ENCODE results near the gene SPX.

The SPX gene

DNA sequence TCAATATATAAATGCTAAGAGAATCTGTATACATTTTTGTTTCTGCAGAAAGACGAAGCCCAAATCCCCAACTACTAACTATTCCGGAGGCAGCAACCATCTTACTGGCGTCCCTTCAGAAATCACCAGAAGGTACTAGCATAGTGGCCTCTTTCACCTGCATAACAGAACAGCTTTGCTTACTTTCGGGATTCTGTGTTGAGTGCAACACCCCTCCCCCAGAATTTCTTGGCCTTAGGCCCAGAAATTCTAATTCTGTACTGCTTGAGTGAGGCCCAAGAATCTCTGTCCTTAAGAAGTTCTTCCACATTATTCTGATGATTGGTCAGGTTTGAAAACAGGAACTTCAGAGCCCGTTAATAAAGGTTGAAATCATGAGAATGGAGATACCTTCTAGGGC lies 2.9 kb downstream of the SPX start:
- no peak overlapping the region for H3K4me3 ChIP-seq (ENCODE audit: insufficient read depth, low read depth, low read length, poor library complexity, severe bottlenecking)
- no peaks in the 10 kb centered on the region for H3K9me3 ChIP-seq (ENCODE audit: control insufficient read depth, low read length)
- H3K27me3 ChIP-seq (replicated peaks; ENCODE audit: control insufficient read depth, insufficient read depth, low read length, poor library complexity, severe bottlenecking), result no peaks in the 10 kb centered on the region
- H3K4me1 ChIP-seq (ENCODE audit: control insufficient read depth, insufficient read depth, low read length, poor library complexity, severe bottlenecking), result peaks cover 6% of the 10 kb centered on the region
- H3K36me3 ChIP-seq (ENCODE audit: control insufficient read depth, insufficient read depth, low read length), result no peaks in the 10 kb centered on the region
- DNase-seq, result no peak
- no peak overlapping the region for H3K27ac ChIP-seq (ENCODE audit: insufficient read depth, low read length, poor library complexity, severe bottlenecking)

GRCh38 chr12:21529456-21529855 lies 3.4 kb downstream of the SPX start:
- Histone ChIP-seq H3K9me3 (ENCODE audit: control insufficient read depth, low read length) (no peaks in the 10 kb centered on the region), H3K27ac (ENCODE audit: insufficient read depth, low read length, poor library complexity, severe bottlenecking) (no peak overlapping the region), H3K4me3 (ENCODE audit: insufficient read depth, low read depth, low read length, poor library complexity, severe bottlenecking) (no peak overlapping the region), H3K36me3 (ENCODE audit: control insufficient read depth, insufficient read depth, low read length) (no peaks in the 10 kb centered on the region), H3K27me3 (replicated peaks; ENCODE audit: control insufficient read depth, insufficient read depth, low read length, poor library complexity, severe bottlenecking) (no peaks in the 10 kb centered on the region), H3K4me1 (ENCODE audit: control insufficient read depth, insufficient read depth, low read length, poor library complexity, severe bottlenecking) (peaks cover 6% of the 10 kb centered on the region)
- DNase-seq, result no peak

GRCh38 chr12:21538061-21538653 lies 12.1 kb downstream of the SPX start:
- H3K4me1 ChIP-seq (ENCODE audit: control insufficient read depth, insufficient read depth, low read length, poor library complexity, severe bottlenecking), result no peaks in the 10 kb centered on the region
- DNase-seq, result no peak
- H3K27ac ChIP-seq (ENCODE audit: insufficient read depth, low read length, poor library complexity, severe bottlenecking), result no peak overlapping the region
- H3K27me3 ChIP-seq (replicated peaks; ENCODE audit: control insufficient read depth, insufficient read depth, low read length, poor library complexity, severe bottlenecking), result no peaks in the 10 kb centered on the region
- no peak overlapping the region for H3K4me3 ChIP-seq (ENCODE audit: insufficient read depth, low read depth, low read length, poor library complexity, severe bottlenecking)
- H3K9me3 ChIP-seq (ENCODE audit: control insufficient read depth, low read length), result no peaks in the 10 kb centered on the region
- no peaks in the 10 kb centered on the region for H3K36me3 ChIP-seq (ENCODE audit: control insufficient read depth, insufficient read depth, low read length)

GRCh38 chr12:21539797-21540196 lies 13.7 kb downstream of the SPX start:
- H3K27ac ChIP-seq (ENCODE audit: insufficient read depth, low read length, poor library complexity, severe bottlenecking), result no peak overlapping the region
- no peak overlapping the region for H3K4me3 ChIP-seq (ENCODE audit: insufficient read depth, low read depth, low read length, poor library complexity, severe bottlenecking)
- no peaks in the 10 kb centered on the region for H3K9me3 ChIP-seq (ENCODE audit: control insufficient read depth, low read length)
- no peaks in the 10 kb centered on the region for H3K27me3 ChIP-seq (replicated peaks; ENCODE audit: control insufficient read depth, insufficient read depth, low read length, poor library complexity, severe bottlenecking)
- DNase-seq, result no peak
- no peaks in the 10 kb centered on the region for H3K36me3 ChIP-seq (ENCODE audit: control insufficient read depth, insufficient read depth, low read length)
- H3K4me1 ChIP-seq (ENCODE audit: control insufficient read depth, insufficient read depth, low read length, poor library complexity, severe bottlenecking), result no peaks in the 10 kb centered on the region

- H3K4me3 ChIP-seq (ENCODE audit: insufficient read depth, low read depth, low read length, poor library complexity, severe bottlenecking), result no peak overlapping the region
- H3K9me3 ChIP-seq (ENCODE audit: control insufficient read depth, low read length), result no peaks in the 10 kb centered on the region
- no peaks in the 10 kb centered on the region for H3K27me3 ChIP-seq (replicated peaks; ENCODE audit: control insufficient read depth, insufficient read depth, low read length, poor library complexity, severe bottlenecking)
- no peak overlapping the region for H3K27ac ChIP-seq (ENCODE audit: insufficient read depth, low read length, poor library complexity, severe bottlenecking)
- H3K4me1 ChIP-seq (ENCODE audit: control insufficient read depth, insufficient read depth, low read length, poor library complexity, severe bottlenecking), result no peaks in the 10 kb centered on the region
- no peaks in the 10 kb centered on the region for H3K36me3 ChIP-seq (ENCODE audit: control insufficient read depth, insufficient read depth, low read length)
- DNase-seq, result no peak
These were observed 15.7 kb downstream of the SPX start for GRCh38 chr12:21541773-21542172.

DNA sequence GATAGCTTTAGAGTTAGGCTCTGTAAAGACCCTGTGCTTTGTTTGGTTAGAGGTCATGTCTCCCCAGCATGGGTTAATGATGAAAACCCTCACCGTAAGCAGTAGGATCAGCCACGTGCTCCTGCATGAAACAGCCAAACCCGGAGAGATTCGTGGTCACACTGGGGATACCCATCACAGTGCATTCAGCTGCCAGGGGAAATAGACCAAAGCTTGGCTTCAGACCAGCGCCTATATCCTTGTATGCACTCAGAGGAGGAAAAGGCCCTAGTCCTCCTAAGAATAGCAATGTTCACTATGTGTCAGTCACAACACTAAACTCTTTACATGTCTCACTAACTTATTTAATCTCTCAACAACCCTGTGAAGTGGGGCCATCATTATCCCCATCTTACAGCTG lies 16.3 kb downstream of the SPX start:
- Histone ChIP-seq H3K27ac (ENCODE audit: insufficient read depth, low read length, poor library complexity, severe bottlenecking) (no peak overlapping the region), H3K4me3 (ENCODE audit: insufficient read depth, low read depth, low read length, poor library complexity, severe bottlenecking) (no peak overlapping the region)
- no peak for DNase-seq

DNA sequence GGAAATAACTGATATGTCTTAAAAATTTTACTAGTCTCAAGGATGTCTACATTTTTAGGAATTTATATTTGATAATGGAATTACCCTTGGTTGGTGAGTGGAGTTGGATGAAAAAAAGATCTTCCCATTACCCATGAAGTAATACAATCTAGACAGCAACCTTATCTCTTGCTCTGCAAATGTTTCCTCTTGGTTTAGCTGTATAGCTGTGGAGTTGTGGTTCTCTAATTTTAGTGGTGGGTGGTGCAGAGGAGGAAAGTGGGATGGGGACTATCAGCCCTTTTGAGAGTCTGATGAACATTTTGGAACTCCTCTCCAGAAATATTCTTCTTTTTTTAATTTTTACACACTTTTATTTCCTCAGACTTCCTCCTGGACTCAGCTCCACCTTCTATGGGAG lies 17.1 kb downstream of the SPX start:
- no peaks in the 10 kb centered on the region for H3K27me3 ChIP-seq (replicated peaks; ENCODE audit: control insufficient read depth, insufficient read depth, low read length, poor library complexity, severe bottlenecking)
- no peak overlapping the region for H3K4me3 ChIP-seq (ENCODE audit: insufficient read depth, low read depth, low read length, poor library complexity, severe bottlenecking)
- H3K9me3 ChIP-seq (ENCODE audit: control insufficient read depth, low read length), result no peaks in the 10 kb centered on the region
- DNase-seq, result no peak
- no peaks in the 10 kb centered on the region for H3K4me1 ChIP-seq (ENCODE audit: control insufficient read depth, insufficient read depth, low read length, poor library complexity, severe bottlenecking)
- no peaks in the 10 kb centered on the region for H3K36me3 ChIP-seq (ENCODE audit: control insufficient read depth, insufficient read depth, low read length)
- no peak overlapping the region for H3K27ac ChIP-seq (ENCODE audit: insufficient read depth, low read length, poor library complexity, severe bottlenecking)

More for the DNA sequence above, 16.3 kb downstream of the SPX start:
- no peaks in the 10 kb centered on the region for H3K4me1 ChIP-seq (ENCODE audit: control insufficient read depth, insufficient read depth, low read length, poor library complexity, severe bottlenecking)
- no peaks in the 10 kb centered on the region for H3K36me3 ChIP-seq (ENCODE audit: control insufficient read depth, insufficient read depth, low read length)
- no peaks in the 10 kb centered on the region for H3K27me3 ChIP-seq (replicated peaks; ENCODE audit: control insufficient read depth, insufficient read depth, low read length, poor library complexity, severe bottlenecking)
- no peaks in the 10 kb centered on the region for H3K9me3 ChIP-seq (ENCODE audit: control insufficient read depth, low read length)

DNA sequence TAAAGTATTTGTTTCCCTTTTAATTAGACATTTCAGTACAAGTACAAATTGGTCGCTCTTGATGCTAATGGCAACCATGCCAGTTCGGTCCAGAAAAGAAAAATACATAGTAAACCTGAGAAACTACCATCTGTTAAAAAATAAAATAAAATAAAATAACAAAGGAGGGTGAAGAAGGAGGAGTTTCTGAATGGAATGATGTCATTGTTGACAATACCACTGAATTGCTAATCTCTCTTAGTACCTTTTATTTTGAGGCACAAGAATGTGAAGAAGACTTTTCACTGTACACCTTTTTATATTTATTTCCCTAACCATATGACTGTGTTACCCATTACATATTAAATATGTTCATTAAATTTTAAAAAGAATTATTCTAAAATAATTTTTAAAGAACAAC lies 19.5 kb downstream of the SPX start:
- no peak overlapping the region for H3K4me3 ChIP-seq (ENCODE audit: insufficient read depth, low read depth, low read length, poor library complexity, severe bottlenecking)
- H3K9me3 ChIP-seq (ENCODE audit: control insufficient read depth, low read length), result no peaks in the 10 kb centered on the region
- no peaks in the 10 kb centered on the region for H3K36me3 ChIP-seq (ENCODE audit: control insufficient read depth, insufficient read depth, low read length)
- H3K4me1 ChIP-seq (ENCODE audit: control insufficient read depth, insufficient read depth, low read length, poor library complexity, severe bottlenecking), result no peaks in the 10 kb centered on the region
- DNase-seq, result no peak
- H3K27me3 ChIP-seq (replicated peaks; ENCODE audit: control insufficient read depth, insufficient read depth, low read length, poor library complexity, severe bottlenecking), result no peaks in the 10 kb centered on the region
- no peak overlapping the region for H3K27ac ChIP-seq (ENCODE audit: insufficient read depth, low read length, poor library complexity, severe bottlenecking)

DNA sequence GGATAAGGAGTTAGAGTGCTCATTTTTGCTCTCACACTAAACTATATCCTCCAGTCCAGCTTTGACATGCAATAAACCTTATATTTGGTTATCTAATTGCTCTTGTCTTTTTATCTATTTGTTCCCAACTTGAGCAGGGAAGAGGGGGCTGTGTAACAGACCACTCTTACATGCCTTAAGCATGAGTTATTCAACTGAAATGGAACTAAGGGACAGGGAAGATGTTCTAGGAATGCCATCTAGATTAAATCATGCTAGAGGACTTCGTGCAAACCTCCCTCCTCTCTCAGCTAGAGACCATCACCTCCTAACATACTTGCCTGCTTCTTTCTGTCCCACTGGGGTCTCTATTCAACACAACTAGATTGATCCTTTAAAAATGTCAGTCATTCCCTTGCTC lies 20.6 kb downstream of the SPX start:
- Histone ChIP-seq H3K27me3 (replicated peaks; ENCODE audit: control insufficient read depth, insufficient read depth, low read length, poor library complexity, severe bottlenecking) (no peaks in the 10 kb centered on the region), H3K4me3 (ENCODE audit: insufficient read depth, low read depth, low read length, poor library complexity, severe bottlenecking) (no peak overlapping the region), H3K4me1 (ENCODE audit: control insufficient read depth, insufficient read depth, low read length, poor library complexity, severe bottlenecking) (no peaks in the 10 kb centered on the region), H3K27ac (ENCODE audit: insufficient read depth, low read length, poor library complexity, severe bottlenecking) (no peak overlapping the region), H3K9me3 (ENCODE audit: control insufficient read depth, low read length) (no peaks in the 10 kb centered on the region), H3K36me3 (ENCODE audit: control insufficient read depth, insufficient read depth, low read length) (no peaks in the 10 kb centered on the region)
- no peak for DNase-seq

DNA sequence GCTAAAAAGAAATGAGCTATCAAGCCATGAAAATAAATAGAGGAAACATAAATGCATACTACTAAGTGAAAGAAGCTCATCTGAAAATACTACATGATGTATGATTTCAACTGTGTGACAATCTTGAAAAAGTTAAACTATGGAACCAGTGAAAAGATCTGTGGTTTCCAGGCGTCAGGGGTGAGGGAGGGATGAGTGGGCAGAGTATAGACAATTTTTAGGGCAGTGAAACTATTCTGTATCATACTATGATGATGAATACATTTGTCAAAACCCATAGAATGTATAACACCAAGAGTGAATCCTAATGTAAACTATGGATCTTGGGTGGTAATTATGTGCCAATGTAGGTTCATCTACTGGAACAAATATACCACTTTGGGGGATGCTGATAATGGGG lies 21.3 kb downstream of the SPX start:
- no peak overlapping the region for H3K4me3 ChIP-seq (ENCODE audit: insufficient read depth, low read depth, low read length, poor library complexity, severe bottlenecking)
- H3K4me1 ChIP-seq (ENCODE audit: control insufficient read depth, insufficient read depth, low read length, poor library complexity, severe bottlenecking), result no peaks in the 10 kb centered on the region
- H3K36me3 ChIP-seq (ENCODE audit: control insufficient read depth, insufficient read depth, low read length), result no peaks in the 10 kb centered on the region
- no peak for DNase-seq
- no peaks in the 10 kb centered on the region for H3K9me3 ChIP-seq (ENCODE audit: control insufficient read depth, low read length)
- no peaks in the 10 kb centered on the region for H3K27me3 ChIP-seq (replicated peaks; ENCODE audit: control insufficient read depth, insufficient read depth, low read length, poor library complexity, severe bottlenecking)
- no peak overlapping the region for H3K27ac ChIP-seq (ENCODE audit: insufficient read depth, low read length, poor library complexity, severe bottlenecking)

Data from effector memory CD4-positive, alpha-beta T cell (primary cell).